ENCODE data around the gene PPP2R2C.

The PPP2R2C gene

GRCh38 chr4:6377626-6378492 lies 94.6 kb downstream of the PPP2R2C start:
- no peak overlapping the region for H3K4me3 ChIP-seq (ENCODE audit: low read depth, low read length)
- TF ChIP-seq CTCF (IDR thresholded peaks at IDR 0.05; ENCODE audit: borderline replicate concordance, insufficient read depth, low read depth, low read length): no peak

- H3K4me3 ChIP-seq (ENCODE audit: low read depth, low read length): no peak overlapping the region
- no peak for TF ChIP-seq CTCF (IDR thresholded peaks at IDR 0.05; ENCODE audit: borderline replicate concordance, insufficient read depth, low read depth, low read length)
Measured at GRCh38 chr4:6375620-6376295, 96.7 kb downstream of the PPP2R2C start.

- no peak for TF ChIP-seq CTCF (IDR thresholded peaks at IDR 0.05; ENCODE audit: borderline replicate concordance, insufficient read depth, low read depth, low read length)
- H3K4me3 ChIP-seq (ENCODE audit: low read depth, low read length): no peak overlapping the region
Measured at GRCh38 chr4:6374575-6374974, 97.8 kb downstream of the PPP2R2C start.

- no peak overlapping the region for H3K4me3 ChIP-seq (ENCODE audit: low read depth, low read length)
- TF ChIP-seq CTCF (IDR thresholded peaks at IDR 0.05; ENCODE audit: borderline replicate concordance, insufficient read depth, low read depth, low read length): no peak
Measured at GRCh38 chr4:6373541-6374410, 98.6 kb downstream of the PPP2R2C start.

GRCh38 chr4:6372649-6373525 lies 99.5 kb downstream of the PPP2R2C start:
- TF ChIP-seq CTCF (IDR thresholded peaks at IDR 0.05; ENCODE audit: borderline replicate concordance, insufficient read depth, low read depth, low read length): no peak
- H3K4me3 ChIP-seq (ENCODE audit: low read depth, low read length): no peak overlapping the region

- TF ChIP-seq CTCF (IDR thresholded peaks at IDR 0.05; ENCODE audit: borderline replicate concordance, insufficient read depth, low read depth, low read length): no peak
- H3K4me3 ChIP-seq (ENCODE audit: low read depth, low read length): no peak overlapping the region
Measured at GRCh38 chr4:6371812-6372211, 100.6 kb downstream of the PPP2R2C start.
